ENCODE results near the gene P4HTM. TPM values are rescaled to one million over a fixed set of nuclear protein-coding genes. Genes with fewer than 3 reads are reported as not detected.

P4HTM gene
- polyA plus RNA-seq, 3 donors: 14.9 to 40.0 (median 18.1) TPM

DNA sequence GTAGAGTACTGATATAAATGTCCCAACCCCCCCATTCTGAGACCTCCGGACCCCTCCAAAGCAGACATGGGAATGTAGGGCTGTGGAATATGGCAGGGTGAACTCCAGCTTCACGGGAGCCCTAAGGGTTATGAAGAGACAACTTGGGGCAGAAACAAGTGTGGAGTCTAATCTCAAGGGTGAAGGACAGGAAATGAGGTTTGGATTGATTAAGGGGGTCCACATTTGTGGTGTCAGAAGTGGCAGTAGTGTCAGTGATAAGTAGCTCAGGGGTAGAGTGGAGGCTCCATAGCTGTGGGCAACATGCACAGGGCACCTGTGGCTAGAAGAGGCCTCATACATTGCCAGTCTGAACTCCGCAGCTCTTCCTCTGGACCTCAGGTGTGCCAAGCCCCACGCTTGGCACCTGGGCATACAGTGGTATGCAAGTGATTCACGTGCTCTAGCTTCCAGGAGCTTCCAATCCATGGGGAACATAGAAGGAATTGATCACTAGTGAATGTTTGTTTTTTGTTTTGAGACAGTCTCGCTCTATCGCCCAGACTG is 4.1 kb upstream of the P4HTM start:
- no peak overlapping the region for H2AFZ ChIP-seq (ENCODE audit: insufficient read depth, low read depth, low read length, poor library complexity, severe bottlenecking)
- H3K4me3 ChIP-seq (replicated peaks in 1 of 3; ENCODE audit: low read depth in 2 of 3, low read length in 3 of 3): no peak overlapping the region
- H3K9me3 Mint-ChIP-seq: no peaks in the 10 kb centered on the region
- intact Hi-C loops (cut with micrococcal nuclease): loop anchor here in 1 of 2 donors (5.0 to 10.0 kb wide), 4 partner anchors 36 to 171 kb away; partner anchors contain the start of genes LAMB2, NDUFAF3 and QRICH1
- TF ChIP-seq CTCF (IDR thresholded peaks at IDR 0.05): no peak
- H3K27ac ChIP-seq (ENCODE audit: low read depth in 1 of 2, low read length in 2 of 2): no peak overlapping the region
- H3K4me3 Mint-ChIP-seq: no peak overlapping the region
- H3K9me3 ChIP-seq (replicated peaks in 1 of 2; ENCODE audit: control insufficient read depth in 1 of 2, insufficient read depth in 1 of 2, low read length in 2 of 2): no peaks in the 10 kb centered on the region
- no peaks in the 10 kb centered on the region for H4K20me1 ChIP-seq (ENCODE audit: insufficient read depth, low read length)
- no peaks in the 10 kb centered on the region for H3K27me3 ChIP-seq (ENCODE audit: control insufficient read depth in 2 of 2, insufficient read depth in 2 of 2, low read length in 2 of 2)
- DNase-seq: no peak
- peaks cover 23% of the 10 kb centered on the region for H3K4me1 Mint-ChIP-seq
- H3K79me2 ChIP-seq (ENCODE audit: insufficient read depth, low read length): peaks cover 7% of the 10 kb centered on the region
- H3K36me3 Mint-ChIP-seq: peaks cover 46 to 57% of the 10 kb centered on the region in 2 donors
- H3K36me3 ChIP-seq (replicated peaks in 1 of 2; ENCODE audit: control insufficient read depth in 1 of 2, insufficient read depth in 2 of 2, low read length in 2 of 2): peaks cover 49 to 60% of the 10 kb centered on the region in 2 donors
- H3K9ac ChIP-seq (ENCODE audit: insufficient read depth, low read length, poor library complexity, severe bottlenecking): no peak overlapping the region
- no peak overlapping the region for H3K4me2 ChIP-seq (replicated peaks; ENCODE audit: extremely low read depth, low read length, poor library complexity, severe bottlenecking)
- H3K27ac Mint-ChIP-seq: peak overlapping the region in 3 of 7 donors; percentile 2 to 51 (median 42)
- H3K27me3 Mint-ChIP-seq (ENCODE audit: low read depth in 3 of 3): peaks cover 0 to 1% (median 0%) of the 10 kb centered on the region in 3 donors
- WGBS (ENCODE audit: insufficient coverage): 98% methylated on average over 6 of the region's 7 CpGs
- peaks cover 13 to 18% of the 10 kb centered on the region in 2 donors for H3K4me1 ChIP-seq (ENCODE audit: control insufficient read depth in 1 of 2, insufficient read depth in 2 of 2, low read length in 2 of 2)

- H2AFZ ChIP-seq (ENCODE audit: insufficient read depth, low read depth, low read length, poor library complexity, severe bottlenecking): peak overlapping the region; percentile 100
Observed at GRCh38 chr3:48989126-48989795, 780 bp upstream of the P4HTM start.

More at GRCh38 chr3:48989126-48989795, 780 bp upstream of the P4HTM start:
- intact Hi-C loops (cut with micrococcal nuclease): loop anchor here (2.0 to 10.0 kb wide), 5 partner anchors 18 to 168 kb away; partner anchors contain the start of genes LAMB2 (in 1 of the 2), NDUFAF3 (in 1 of the 2), QRICH1 (in 1 of the 2) and WDR6 (in 1 of the 2)
- Histone ChIP-seq H3K79me2 (ENCODE audit: insufficient read depth, low read length) (peaks cover 23% of the 10 kb centered on the region), H3K4me1 (ENCODE audit: control insufficient read depth in 1 of 2, insufficient read depth in 2 of 2, low read length in 2 of 2) (peaks cover 21 to 27% of the 10 kb centered on the region in 2 donors), H3K27ac (ENCODE audit: low read depth in 1 of 2, low read length in 2 of 2) (peak overlapping the region; percentile 63 to 75), H3K9ac (ENCODE audit: insufficient read depth, low read length, poor library complexity, severe bottlenecking) (peak overlapping the region; percentile 82), H3K9me3 (replicated peaks in 1 of 2; ENCODE audit: control insufficient read depth in 1 of 2, insufficient read depth in 1 of 2, low read length in 2 of 2) (no peaks in the 10 kb centered on the region), H4K20me1 (ENCODE audit: insufficient read depth, low read length) (no peaks in the 10 kb centered on the region), H3K4me2 (replicated peaks; ENCODE audit: extremely low read depth, low read length, poor library complexity, severe bottlenecking) (peak overlapping the region; percentile 99), H3K27me3 (ENCODE audit: control insufficient read depth in 2 of 2, insufficient read depth in 2 of 2, low read length in 2 of 2) (no peaks in the 10 kb centered on the region), H3K36me3 (replicated peaks in 1 of 2; ENCODE audit: control insufficient read depth in 1 of 2, insufficient read depth in 2 of 2, low read length in 2 of 2) (peaks cover 21 to 30% of the 10 kb centered on the region in 2 donors), H3K4me3 (replicated peaks in 1 of 3; ENCODE audit: low read depth in 2 of 3, low read length in 3 of 3) (peak overlapping the region; percentile 83 to 96 (median 96))
- DNase-seq: no peak
- H3K4me3 Mint-ChIP-seq: peak overlapping the region; percentile 93 to 95
- peaks cover 33% of the 10 kb centered on the region for H3K4me1 Mint-ChIP-seq
- peaks cover 0 to 1% (median 0%) of the 10 kb centered on the region in 3 donors for H3K27me3 Mint-ChIP-seq (ENCODE audit: low read depth in 3 of 3)
- 2% methylated on average over 18 of the region's 21 CpGs for WGBS (ENCODE audit: insufficient coverage)
- H3K27ac Mint-ChIP-seq: peak overlapping the region; percentile 82 to 94 (median 91)
- no peaks in the 10 kb centered on the region for H3K9me3 Mint-ChIP-seq
- no peak for TF ChIP-seq CTCF (IDR thresholded peaks at IDR 0.05)
- H3K36me3 Mint-ChIP-seq: peaks cover 16 to 29% of the 10 kb centered on the region in 2 donors
